Liver (tissue), 9 donors: ENCODE measurements around the gene GLP1R. TPM values are rescaled to one million over a fixed set of nuclear protein-coding genes. Genes with fewer than 3 reads are reported as not detected.

Experiments
- DNase-seq: peaks from one replicate; pipeline ENCODE4 v3.0.0-alpha.2; 2017; ENCODE audit warnings: low spot score
- H3K27ac ChIP-seq, 2 donors: one replicate each; pipeline ENCODE4 v1.7.0; 2013; ENCODE audit warnings: inconsistent platforms in 2 of 2, low read length in 2 of 2, control low read depth in 1 of 2, low read depth in 1 of 2, mild to moderate bottlenecking in 1 of 2
- H3K27me3 ChIP-seq, 4 donors: one replicate each; pipeline versions ENCODE4 v1.6.1 to v1.7.0; 2013; ENCODE audit warnings: low read length in 3 of 4, inconsistent platforms in 1 of 4, mild to moderate bottlenecking in 1 of 4, moderate library complexity in 1 of 4; ENCODE audit not compliant: control insufficient read depth in 4 of 4, insufficient read depth in 4 of 4
- H3K36me3 ChIP-seq, 4 donors: one replicate each; pipeline versions ENCODE4 v1.6.1 to v1.7.0; 2013; ENCODE audit warnings: low read length in 3 of 4, mild to moderate bottlenecking in 3 of 4, low read depth in 1 of 4, moderate library complexity in 1 of 4; ENCODE audit not compliant: control insufficient read depth in 4 of 4, insufficient read depth in 3 of 4
- H3K4me1 ChIP-seq, 4 donors: one replicate each; pipeline versions ENCODE4 v1.6.1 to v1.7.0; 2013; ENCODE audit warnings: low read length in 3 of 4, mild to moderate bottlenecking in 3 of 4, moderate library complexity in 1 of 4; ENCODE audit not compliant: control insufficient read depth in 4 of 4, insufficient read depth in 4 of 4
- H3K4me3 ChIP-seq, 3 donors: one replicate each; pipeline versions ENCODE4 v1.6.1 to v1.7.0; 2013; ENCODE audit warnings: low read length in 3 of 3, control low read depth in 1 of 3, low read depth in 1 of 3, mild to moderate bottlenecking in 1 of 3
- H3K9ac ChIP-seq, 2 donors: one replicate each; pipeline ENCODE4 v1.7.0; 2013; ENCODE audit warnings: low read length in 2 of 2, mild to moderate bottlenecking in 2 of 2, moderate library complexity in 2 of 2, control low read depth in 1 of 2, low read depth in 1 of 2
- H3K9me3 ChIP-seq, 4 donors: one replicate each; pipeline versions ENCODE4 v1.6.1 to v1.7.0; 2013; ENCODE audit warnings: low read length in 3 of 4; ENCODE audit not compliant: control insufficient read depth in 4 of 4
- EGR1 ChIP-seq, 2 donors: IDR thresholded peaks; 2 replicates each; pipeline ENCODE4 v1.6.1; 2016 to 2018; ENCODE audit warnings: antibody characterized with exemption in 2 of 2, low read depth in 2 of 2
- FOXA1 ChIP-seq: IDR thresholded peaks from 2 replicates; pipeline ENCODE4 v1.6.1; 2016; ENCODE audit warnings: antibody characterized with exemption
- FOXA2 ChIP-seq: IDR thresholded peaks from 2 replicates; pipeline ENCODE4 v1.6.1; 2016; ENCODE audit warnings: antibody characterized with exemption
- GABPA ChIP-seq, 2 donors: IDR thresholded peaks in 1 of 2; conservative IDR thresholded peaks in 1 of 2; 2 replicates each; pipeline ENCODE4 v1.6.1; 2016; ENCODE audit warnings: antibody characterized with exemption in 2 of 2, mild to moderate bottlenecking in 1 of 2, moderate library complexity in 1 of 2
- HNF4A ChIP-seq, 2 donors: conservative IDR thresholded peaks; 2 replicates each; pipeline ENCODE4 v1.6.1; 2016; ENCODE audit warnings: antibody characterized with exemption in 2 of 2, mild to moderate bottlenecking in 2 of 2
- HNF4G ChIP-seq: IDR thresholded peaks from 2 replicates; pipeline ENCODE4 v1.6.1; 2016; ENCODE audit warnings: antibody characterized with exemption
- JUND ChIP-seq, 2 donors: IDR thresholded peaks; 2 replicates each; pipeline ENCODE4 v1.6.1; 2016; ENCODE audit warnings: antibody characterized with exemption in 2 of 2
- MAX ChIP-seq: IDR thresholded peaks from 2 replicates; pipeline ENCODE4 v1.6.1; 2016; ENCODE audit warnings: antibody characterized with exemption
- NR2F2 ChIP-seq: IDR thresholded peaks from 2 replicates; pipeline ENCODE4 v1.6.1; 2016; ENCODE audit warnings: antibody characterized with exemption
- RAD21 ChIP-seq, 2 donors: IDR thresholded peaks; 2 replicates each; pipeline ENCODE4 v1.6.1; 2016; ENCODE audit warnings: antibody characterized with exemption in 2 of 2, mild to moderate bottlenecking in 2 of 2
- REST ChIP-seq: IDR thresholded peaks from 2 replicates; pipeline ENCODE4 v1.6.1; 2016; ENCODE audit warnings: antibody characterized with exemption, mild to moderate bottlenecking
- RXRA ChIP-seq, 2 donors: IDR thresholded peaks; 2 replicates each; pipeline ENCODE4 v1.6.1; 2017 to 2018; ENCODE audit warnings: antibody characterized with exemption in 2 of 2, mild to moderate bottlenecking in 1 of 2
- SP1 ChIP-seq: IDR thresholded peaks from 2 replicates; pipeline ENCODE4 v1.6.1; 2018; ENCODE audit warnings: antibody characterized with exemption, mild to moderate bottlenecking
- TAF1 ChIP-seq: conservative IDR thresholded peaks from 2 replicates; pipeline ENCODE4 v1.6.1; 2016; ENCODE audit warnings: antibody characterized with exemption, mild to moderate bottlenecking
- YY1 ChIP-seq: IDR thresholded peaks from 2 replicates; pipeline ENCODE4 v1.6.1; 2016; ENCODE audit warnings: antibody characterized with exemption, mild to moderate bottlenecking
- ZBTB33 ChIP-seq: IDR thresholded peaks from 2 replicates; pipeline ENCODE4 v1.6.1; 2016; ENCODE audit warnings: antibody characterized with exemption
- WGBS: extraction: QIAGEN DNeasy Blood & Tissue Kit; methylation state at CpG from one replicate; pipeline ENCODE4 v1.1.7; 2013; 5-methylcytosine and 5-hydroxymethylcytosine counted together
- polyA plus RNA-seq, 2 donors: library from polyadenylated mRNA; stranded (reverse) in 1 of 2; unstranded in 1 of 2; fragments of 200-250 nt in 1 of 2; fragments of >200 nt in 1 of 2; fragmentation: Nextera tagmentation in 1 of 2; extraction: Ambion mirVana in 1 of 2; gene quantifications; one replicate each; pipeline versions ENCODE4 v1.2.1 to v1.2.3, GENCODE V29; 2013 to 2015
- total RNA-seq, 2 donors: library from RNA; depleted of rRNA; stranded (reverse); fragments of >200 nt; gene quantifications; one replicate each; pipeline ENCODE4 v1.2.3, GENCODE V29; 2014
- TF ChIP-seq, protein P1 (sequence below): IDR thresholded peaks from 2 replicates; pipeline ENCODE4 v1.6.1; 2016; ENCODE audit warnings: antibody characterized with exemption
- TF ChIP-seq, protein P2 (sequence below): fragments of 150-350 bp; IDR thresholded peaks from 2 replicates; pipeline ENCODE4 v1.5.1; 2017; ENCODE audit warnings: improper control_type of control experiment, low read depth, low read length; ENCODE audit not compliant: missing input control
- donor health status: healthy.
- donor health status: healthy.
- donor health status: healthy.
- donor health status: healthy.
- donor health status: healthy.

Gene GLP1R
- total and polyA plus RNA-seq, 4 donors, result not detected

GRCh38 chr6:39087197-39087596 lies 38.6 kb downstream of the GLP1R start:
- Histone ChIP-seq H3K27ac (no peak overlapping the region), H3K9me3 (no peaks in the 10 kb centered on the region), H3K36me3 (no peaks in the 10 kb centered on the region), H3K4me3 (no peak overlapping the region), H3K9ac (no peak overlapping the region), H3K4me1 (no peaks in the 10 kb centered on the region), H3K27me3 (no peaks in the 10 kb centered on the region)
- TF ChIP-seq NR2F2, result no peak
- TF ChIP-seq YY1, result no peak
- TF ChIP-seq, protein P1, sequence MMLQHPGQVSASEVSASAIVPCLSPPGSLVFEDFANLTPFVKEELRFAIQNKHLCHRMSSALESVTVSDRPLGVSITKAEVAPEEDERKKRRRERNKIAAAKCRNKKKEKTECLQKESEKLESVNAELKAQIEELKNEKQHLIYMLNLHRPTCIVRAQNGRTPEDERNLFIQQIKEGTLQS, result no peak
- TF ChIP-seq GABPA (IDR thresholded peaks at IDR 0.05 in 1 of 2, conservative IDR thresholded peaks at IDR 0.05 in 1 of 2), result no peak
- TF ChIP-seq EGR1 (IDR thresholded peaks at IDR 0.05; ENCODE audit: low read depth in 2 of 2), result no peak
- no peak for TF ChIP-seq SP1
- no peak for TF ChIP-seq HNF4G
- no peak for TF ChIP-seq HNF4A (conservative IDR thresholded peaks at IDR 0.05)
- TF ChIP-seq ZBTB33, result no peak
- no peak for TF ChIP-seq JUND (IDR thresholded peaks at IDR 0.05)
- TF ChIP-seq RAD21 (IDR thresholded peaks at IDR 0.05), result no peak
- TF ChIP-seq FOXA1, result no peak
- TF ChIP-seq REST, result no peak
- TF ChIP-seq MAX, result no peak
- no peak for TF ChIP-seq RXRA (IDR thresholded peaks at IDR 0.05)
- TF ChIP-seq FOXA2, result no peak
- TF ChIP-seq, protein P2, sequence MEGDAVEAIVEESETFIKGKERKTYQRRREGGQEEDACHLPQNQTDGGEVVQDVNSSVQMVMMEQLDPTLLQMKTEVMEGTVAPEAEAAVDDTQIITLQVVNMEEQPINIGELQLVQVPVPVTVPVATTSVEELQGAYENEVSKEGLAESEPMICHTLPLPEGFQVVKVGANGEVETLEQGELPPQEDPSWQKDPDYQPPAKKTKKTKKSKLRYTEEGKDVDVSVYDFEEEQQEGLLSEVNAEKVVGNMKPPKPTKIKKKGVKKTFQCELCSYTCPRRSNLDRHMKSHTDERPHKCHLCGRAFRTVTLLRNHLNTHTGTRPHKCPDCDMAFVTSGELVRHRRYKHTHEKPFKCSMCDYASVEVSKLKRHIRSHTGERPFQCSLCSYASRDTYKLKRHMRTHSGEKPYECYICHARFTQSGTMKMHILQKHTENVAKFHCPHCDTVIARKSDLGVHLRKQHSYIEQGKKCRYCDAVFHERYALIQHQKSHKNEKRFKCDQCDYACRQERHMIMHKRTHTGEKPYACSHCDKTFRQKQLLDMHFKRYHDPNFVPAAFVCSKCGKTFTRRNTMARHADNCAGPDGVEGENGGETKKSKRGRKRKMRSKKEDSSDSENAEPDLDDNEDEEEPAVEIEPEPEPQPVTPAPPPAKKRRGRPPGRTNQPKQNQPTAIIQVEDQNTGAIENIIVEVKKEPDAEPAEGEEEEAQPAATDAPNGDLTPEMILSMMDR, result no peak
- TF ChIP-seq TAF1, result no peak
- 71% methylated on average over 7 of the region's 7 CpGs for WGBS
- DNase-seq, result no peak

DNA sequence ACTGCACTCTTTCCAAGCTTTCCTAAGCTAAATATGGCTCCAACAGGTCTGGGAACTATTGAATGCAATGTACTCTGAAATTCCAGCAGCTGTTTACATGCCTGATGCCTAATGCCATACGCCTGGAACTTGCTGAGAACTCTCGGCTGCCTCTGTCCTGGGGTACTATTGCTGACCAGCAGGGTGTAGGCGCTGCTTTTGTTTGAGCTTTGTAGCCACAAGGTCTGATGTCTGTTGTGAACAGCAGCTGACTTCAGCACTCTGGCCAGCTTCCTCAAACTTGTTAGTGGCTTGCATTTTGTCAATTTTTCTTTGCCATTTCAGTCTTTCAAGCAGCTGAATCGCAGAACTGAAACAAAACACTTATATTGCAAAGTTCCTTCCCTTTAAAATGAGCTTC lies 39.8 kb downstream of the GLP1R start:
- Histone ChIP-seq H3K36me3 (no peaks in the 10 kb centered on the region), H3K27ac (no peak overlapping the region), H3K4me1 (peaks cover 0 to 6% (median 3%) of the 10 kb centered on the region in 4 donors), H3K9ac (no peak overlapping the region), H3K9me3 (no peaks in the 10 kb centered on the region), H3K27me3 (no peaks in the 10 kb centered on the region), H3K4me3 (no peak overlapping the region)
- WGBS, result 16% methylated on average over 4 of the region's 4 CpGs
- DNase-seq, result no peak
- peak; percentile 72 to 77 for TF ChIP-seq RAD21 (IDR thresholded peaks at IDR 0.05)
- TF ChIP-seq MAX, result no peak
- no peak for TF ChIP-seq SP1
- no peak for TF ChIP-seq EGR1 (IDR thresholded peaks at IDR 0.05; ENCODE audit: low read depth in 2 of 2)
- TF ChIP-seq, protein P2, result peak; percentile 50
- TF ChIP-seq FOXA1, result no peak
- no peak for TF ChIP-seq TAF1
- no peak for TF ChIP-seq GABPA (IDR thresholded peaks at IDR 0.05 in 1 of 2, conservative IDR thresholded peaks at IDR 0.05 in 1 of 2)
- no peak for TF ChIP-seq YY1
- peak; percentile 97 for TF ChIP-seq REST
